ENCODE data around the gene EPS15.

GRCh38 chr1:51453010-51453409 is 66.1 kb downstream of the EPS15 start:
- TF ChIP-seq POLR2AphosphoS5 (IDR thresholded peaks at IDR 0.05; ENCODE audit: low read depth, low read length) (no peak), TCF7L2 (IDR thresholded peaks at IDR 0.05; ENCODE audit: low read depth, low read length) (no peak), CTCF (IDR thresholded peaks at IDR 0.05) (no peak)

Data from Panc1 (cell line).